IPS-NIHi11 (cell line): Measurements from ENCODE around the gene MAMLD1.
A peak's percentile ranks its signal among the peaks of the same experiment; 100 is the strongest.

Experiments
- DNase-seq: peaks from one replicate; pipeline ENCODE4 v3.0.0; 2012; ENCODE audit warnings: mixed read lengths, low spot score

Gene MAMLD1

GRCh38 chrX:150357790-150358189 lies 5.3 kb upstream of the MAMLD1 start:
- no peak for DNase-seq

GRCh38 chrX:150358651-150359050 lies 4.5 kb upstream of the MAMLD1 start:
- DNase-seq, result no peak

- DNase-seq, result no peak
These were observed 2.8 kb upstream of the MAMLD1 start for GRCh38 chrX:150360331-150360730.

GRCh38 chrX:150361070-150361776 lies 1.9 kb upstream of the MAMLD1 start:
- peak; percentile 10 for DNase-seq

GRCh38 chrX:150361777-150362351 lies 1.3 kb upstream of the MAMLD1 start:
- DNase-seq, result peak; percentile 10

GRCh38 chrX:150363561-150364346 lies 637 bp downstream of the MAMLD1 start:
- peak; percentile 19 for DNase-seq

GRCh38 chrX:150364347-150365050 lies 1.4 kb downstream of the MAMLD1 start:
- DNase-seq, result peak; percentile 10

- DNase-seq, result peak; percentile 54
These were observed 2.2 kb downstream of the MAMLD1 start for GRCh38 chrX:150365051-150365989.

- DNase-seq, result peak; percentile 9
These were observed 3.1 kb downstream of the MAMLD1 start for GRCh38 chrX:150365990-150366911.

GRCh38 chrX:150366951-150367545 lies 3.9 kb downstream of the MAMLD1 start:
- no peak for DNase-seq

- DNase-seq, result no peak
These were observed 7.6 kb downstream of the MAMLD1 start for GRCh38 chrX:150370589-150371312.

GRCh38 chrX:150371877-150372276 lies 8.8 kb downstream of the MAMLD1 start:
- DNase-seq, result no peak

GRCh38 chrX:150372280-150372679 lies 9.2 kb downstream of the MAMLD1 start:
- DNase-seq, result no peak

- DNase-seq, result no peak
These were observed 9.6 kb downstream of the MAMLD1 start for GRCh38 chrX:150372756-150373155.

GRCh38 chrX:150375243-150375770 lies 12.2 kb downstream of the MAMLD1 start:
- DNase-seq, result no peak

- DNase-seq, result no peak
These were observed 13.9 kb downstream of the MAMLD1 start for GRCh38 chrX:150377005-150377404.

GRCh38 chrX:150405006-150405405 lies 41.9 kb downstream of the MAMLD1 start:
- no peak for DNase-seq

GRCh38 chrX:150405576-150405975 lies 42.5 kb downstream of the MAMLD1 start:
- DNase-seq, result no peak

- DNase-seq, result no peak
These were observed 43.5 kb downstream of the MAMLD1 start for GRCh38 chrX:150406596-150406995.
